Left ventricle myocardium inferior (tissue), 1 donor: ENCODE results near the gene ACBD3. TPM values are rescaled to one million over a fixed set of nuclear protein-coding genes. Genes with fewer than 3 reads are reported as not detected.
A peak's percentile ranks its signal among the peaks of the same experiment; 100 is the strongest.

Source experiments
- DNase-seq: peaks from one replicate; pipeline ENCODE4 v3.0.0-alpha.2; 2020
- H3K27ac ChIP-seq: fragments of 200-600 bp; replicated peaks from 2 replicates; pipeline ENCODE4 v1.8.0; 2021
- H3K27me3 ChIP-seq: fragments of 200-600 bp; 2 replicates; pipeline ENCODE4 v1.8.0; 2021; ENCODE audit warnings: low read depth
- H3K36me3 ChIP-seq: fragments of 200-600 bp; 2 replicates; pipeline ENCODE4 v1.8.0; 2021
- H3K4me1 ChIP-seq: fragments of 200-600 bp; 2 replicates; pipeline ENCODE4 v1.8.0; 2021
- H3K4me3 ChIP-seq: fragments of 200-600 bp; 2 replicates; pipeline ENCODE4 v1.8.0; 2021; ENCODE audit warnings: mild to moderate bottlenecking, moderate library complexity
- H3K9me3 ChIP-seq: fragments of 200-600 bp; replicated peaks from 2 replicates; pipeline ENCODE4 v1.8.0; 2021
- CTCF ChIP-seq: fragments of 200-600 bp; IDR thresholded peaks from 2 replicates; pipeline ENCODE4 v1.8.0; 2021; ENCODE audit warnings: antibody characterized with exemption, mild to moderate bottlenecking, borderline replicate concordance
- intact Hi-C: fragments of 100-400 bp; cut with micrococcal nuclease; formaldehyde crosslinking; loops from one replicate; pipeline ENCODE4 v1.11.0; 2022
- total RNA-seq: library from RNA; stranded (reverse); fragmentation: NEBNext Ultra II Directional; extraction: Animal tissue kit (Norgen Biotek cat#: 25700); gene quantifications from one replicate; pipeline ENCODE4 v1.2.1, GENCODE V29; 2021
- donor health status: DM: no; HTN: yes; CAD: no; lungs with severe emphysema.

The ACBD3 gene
- total RNA-seq, 1 donor from 2014 or later: 29.6 TPM

- intact Hi-C loops: loop anchor here (5.0 kb wide), 1 partner anchor 36 kb away; no protein-coding TSS in a partner anchor
- Histone ChIP-seq H3K9me3 (no peaks in the 10 kb centered on the region), H3K4me3 (no peak overlapping the region), H3K4me1 (peaks cover 19% of the 10 kb centered on the region), H3K27ac (no peak overlapping the region), H3K27me3 (no peaks in the 10 kb centered on the region), H3K36me3 (no peaks in the 10 kb centered on the region)
- TF ChIP-seq CTCF: no peak
- no peak for DNase-seq
These were observed 68.2 kb downstream of the ACBD3 start for GRCh38 chr1:226118357-226118756.

GRCh38 chr1:226117330-226117729, 69.2 kb downstream of the ACBD3 start:
- no peak for TF ChIP-seq CTCF
- Histone ChIP-seq H3K36me3 (no peaks in the 10 kb centered on the region), H3K9me3 (no peaks in the 10 kb centered on the region), H3K4me3 (no peak overlapping the region), H3K27me3 (no peaks in the 10 kb centered on the region), H3K4me1 (peaks cover 18% of the 10 kb centered on the region), H3K27ac (no peak overlapping the region)
- DNase-seq: no peak
- intact Hi-C loops: loop anchor here (5.0 kb wide), 1 partner anchor 35 kb away; no protein-coding TSS in a partner anchor

- intact Hi-C loops: loop anchor here (5.0 kb wide), 1 partner anchor 34 kb away; no protein-coding TSS in a partner anchor
- peaks cover 18% of the 10 kb centered on the region for H3K4me1 ChIP-seq
- no peaks in the 10 kb centered on the region for H3K9me3 ChIP-seq
- no peak overlapping the region for H3K27ac ChIP-seq
- H3K36me3 ChIP-seq: no peaks in the 10 kb centered on the region
- H3K27me3 ChIP-seq: no peaks in the 10 kb centered on the region
- no peak for DNase-seq
- no peak overlapping the region for H3K4me3 ChIP-seq
- TF ChIP-seq CTCF: no peak
These were observed 69.9 kb downstream of the ACBD3 start for GRCh38 chr1:226116673-226117072.

GRCh38 chr1:226112626-226113025, 73.9 kb downstream of the ACBD3 start:
- no peak for DNase-seq

GRCh38 chr1:226111883-226112261, 74.7 kb downstream of the ACBD3 start:
- no peak for TF ChIP-seq CTCF
- H3K9me3 ChIP-seq: no peaks in the 10 kb centered on the region
- no peak for DNase-seq
- intact Hi-C loops: no loop called here
- no peaks in the 10 kb centered on the region for H3K36me3 ChIP-seq
- H3K4me1 ChIP-seq: peaks cover 42% of the 10 kb centered on the region
- H3K4me3 ChIP-seq: no peak overlapping the region
- no peaks in the 10 kb centered on the region for H3K27me3 ChIP-seq
- peak overlapping the region; percentile 99 for H3K27ac ChIP-seq

More at GRCh38 chr1:226112626-226113025, 73.9 kb downstream of the ACBD3 start:
- H3K4me1 ChIP-seq: peaks cover 42% of the 10 kb centered on the region
- intact Hi-C loops: no loop called here
- H3K9me3 ChIP-seq: no peaks in the 10 kb centered on the region
- H3K27ac ChIP-seq: peak overlapping the region; percentile 99
- no peak for TF ChIP-seq CTCF
- no peaks in the 10 kb centered on the region for H3K36me3 ChIP-seq
- no peaks in the 10 kb centered on the region for H3K27me3 ChIP-seq
- no peak overlapping the region for H3K4me3 ChIP-seq
